LNCAP (cell line): ENCODE data around the gene KIF1A.
"Not testable (repeated sequence)": the region's sequence is repeated elsewhere in the genome, so short reads cannot be mapped to it uniquely, and the experiment has no call there.

Experiments used
- TF ChIP-seq, protein P1 (sequence below): fragments of 450-650 bp; IDR thresholded peaks from 2 replicates; pipeline ENCODE4 v1.5.1; 2017; ENCODE audit warnings: mild to moderate bottlenecking

Gene KIF1A

DNA sequence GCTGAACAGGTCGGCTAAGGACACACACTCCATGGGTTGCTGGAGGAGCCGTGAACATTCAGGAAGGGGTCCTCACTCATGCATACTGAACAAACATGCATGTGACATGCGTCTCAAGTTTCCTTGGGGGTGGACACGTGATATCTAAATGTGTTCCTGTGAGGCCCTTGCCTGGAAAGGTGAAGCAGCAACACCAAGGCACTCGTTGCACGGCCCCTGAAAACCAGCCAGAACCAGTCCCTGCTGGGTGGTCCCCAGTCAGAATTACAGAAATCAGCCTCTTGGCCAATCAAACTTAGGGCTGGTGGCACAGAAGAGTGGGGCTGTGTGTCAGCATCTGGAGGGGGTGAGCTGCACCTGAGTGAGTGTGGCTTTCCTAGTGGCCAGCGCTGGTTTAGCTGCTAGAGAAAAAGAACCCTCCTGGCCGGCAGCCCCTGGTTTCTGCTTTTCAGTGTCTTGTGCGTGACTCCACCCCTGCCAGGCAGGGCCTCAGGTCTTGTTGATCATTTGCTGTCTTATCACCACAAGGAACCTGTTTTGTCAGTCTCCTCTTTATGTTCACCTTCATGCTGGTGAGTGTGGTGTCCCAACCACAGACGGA lies 134.1 kb downstream of the KIF1A start:
- TF ChIP-seq, protein P1, sequence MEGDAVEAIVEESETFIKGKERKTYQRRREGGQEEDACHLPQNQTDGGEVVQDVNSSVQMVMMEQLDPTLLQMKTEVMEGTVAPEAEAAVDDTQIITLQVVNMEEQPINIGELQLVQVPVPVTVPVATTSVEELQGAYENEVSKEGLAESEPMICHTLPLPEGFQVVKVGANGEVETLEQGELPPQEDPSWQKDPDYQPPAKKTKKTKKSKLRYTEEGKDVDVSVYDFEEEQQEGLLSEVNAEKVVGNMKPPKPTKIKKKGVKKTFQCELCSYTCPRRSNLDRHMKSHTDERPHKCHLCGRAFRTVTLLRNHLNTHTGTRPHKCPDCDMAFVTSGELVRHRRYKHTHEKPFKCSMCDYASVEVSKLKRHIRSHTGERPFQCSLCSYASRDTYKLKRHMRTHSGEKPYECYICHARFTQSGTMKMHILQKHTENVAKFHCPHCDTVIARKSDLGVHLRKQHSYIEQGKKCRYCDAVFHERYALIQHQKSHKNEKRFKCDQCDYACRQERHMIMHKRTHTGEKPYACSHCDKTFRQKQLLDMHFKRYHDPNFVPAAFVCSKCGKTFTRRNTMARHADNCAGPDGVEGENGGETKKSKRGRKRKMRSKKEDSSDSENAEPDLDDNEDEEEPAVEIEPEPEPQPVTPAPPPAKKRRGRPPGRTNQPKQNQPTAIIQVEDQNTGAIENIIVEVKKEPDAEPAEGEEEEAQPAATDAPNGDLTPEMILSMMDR: no peak

DNA sequence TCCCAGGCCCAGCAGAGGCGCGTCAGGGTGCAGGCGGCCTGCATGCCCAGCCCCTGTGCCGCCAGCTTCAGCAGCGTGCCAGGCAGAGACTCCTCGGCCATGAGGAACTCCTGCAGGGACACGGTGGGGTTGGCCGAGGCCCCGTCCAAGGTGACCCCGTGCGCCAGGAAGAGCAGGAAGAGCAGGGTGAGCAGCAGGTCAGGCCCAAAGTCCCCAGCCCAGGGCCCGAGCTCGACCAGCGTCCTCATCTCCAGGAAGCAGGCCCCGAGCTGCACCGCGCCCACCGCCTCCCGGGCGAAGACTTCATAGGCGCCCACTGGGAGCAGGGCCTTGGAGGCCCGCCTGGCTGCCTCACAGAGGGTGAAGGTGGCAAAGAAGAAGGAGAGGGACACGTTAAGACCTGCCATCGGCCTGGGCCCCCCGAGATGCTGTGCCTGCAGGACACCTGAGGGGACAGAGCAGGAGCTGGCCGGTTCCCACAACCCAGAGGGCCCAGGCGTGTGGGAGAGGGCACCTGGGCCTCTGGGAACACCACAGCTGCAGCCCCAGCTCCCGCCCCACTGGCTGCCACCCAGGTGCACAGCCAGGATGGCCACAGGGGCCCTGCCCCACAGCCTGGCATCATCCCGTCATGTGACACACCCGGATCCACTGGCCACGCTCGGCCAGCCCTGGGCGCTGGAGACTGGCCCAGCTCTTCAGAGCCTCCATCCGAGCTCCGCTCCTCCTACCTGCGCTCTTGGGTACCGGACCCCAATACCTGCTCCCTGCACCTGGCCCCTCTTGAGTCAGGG lies 137.4 kb downstream of the KIF1A start, which contains the start of gene AQP12B:
AQP12B (minus strand) TSS at position 455 of the 794 bp plus-strand sequence; CDS start at position 407, 48 bp downstream.
- TF ChIP-seq, protein P1: not testable (repeated sequence)

DNA sequence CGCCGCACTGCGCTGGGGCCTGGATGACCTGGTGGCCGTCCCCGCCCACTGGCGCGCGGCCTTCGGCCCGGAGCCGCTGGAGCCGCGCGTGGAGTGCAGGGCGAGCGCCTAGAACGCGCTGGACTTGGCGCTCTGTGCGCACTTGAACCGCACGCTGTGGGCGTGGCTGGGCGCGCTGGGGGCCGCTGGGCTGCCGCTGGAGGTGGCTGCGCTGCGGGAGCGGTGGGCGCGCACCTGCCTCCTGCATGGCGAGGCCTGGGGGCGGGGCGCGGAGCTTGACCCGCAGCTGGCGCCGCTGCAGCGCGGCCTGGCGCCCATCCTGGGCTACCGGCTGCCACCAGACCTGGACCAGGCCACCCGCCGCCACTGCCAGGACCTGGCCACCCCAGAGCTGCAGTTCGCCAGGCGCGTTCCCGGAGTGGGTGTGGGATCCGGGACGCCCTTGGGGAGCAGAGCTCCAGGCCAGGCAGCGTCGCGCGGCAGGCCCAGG lies 147.3 kb downstream of the KIF1A start:
- TF ChIP-seq, protein P1: no peak

DNA sequence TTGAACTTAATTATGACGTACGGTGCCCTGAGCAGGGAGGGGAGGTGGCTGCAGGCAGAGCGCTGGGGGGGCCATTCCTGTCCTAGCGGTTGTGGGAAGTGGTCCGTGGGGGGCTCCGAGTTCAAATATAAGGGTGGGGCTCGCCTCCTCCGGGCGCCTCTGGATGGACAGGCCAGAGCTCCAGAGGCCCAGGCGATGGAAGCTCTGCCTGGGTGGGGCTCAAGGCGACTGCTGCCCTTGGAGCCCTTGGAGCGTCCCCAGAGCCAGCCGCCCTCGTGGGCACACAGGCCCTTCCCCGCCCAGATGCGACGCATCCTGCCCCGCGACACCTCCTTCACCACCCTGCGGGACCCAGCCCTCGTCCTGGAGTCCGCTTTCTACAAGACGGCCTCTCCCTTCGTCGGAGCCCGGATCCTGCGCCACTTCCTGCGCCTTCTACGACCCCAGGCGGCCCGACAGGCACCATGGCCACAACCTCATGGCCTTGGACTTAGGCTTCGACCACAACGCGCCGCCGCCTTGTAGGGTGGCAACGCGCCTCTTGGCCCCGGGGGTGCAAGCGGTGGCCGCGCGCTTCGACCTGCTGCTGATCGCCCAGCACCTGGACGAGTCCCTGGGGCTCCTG lies 147.8 kb downstream of the KIF1A start:
- TF ChIP-seq, protein P1: no peak

DNA sequence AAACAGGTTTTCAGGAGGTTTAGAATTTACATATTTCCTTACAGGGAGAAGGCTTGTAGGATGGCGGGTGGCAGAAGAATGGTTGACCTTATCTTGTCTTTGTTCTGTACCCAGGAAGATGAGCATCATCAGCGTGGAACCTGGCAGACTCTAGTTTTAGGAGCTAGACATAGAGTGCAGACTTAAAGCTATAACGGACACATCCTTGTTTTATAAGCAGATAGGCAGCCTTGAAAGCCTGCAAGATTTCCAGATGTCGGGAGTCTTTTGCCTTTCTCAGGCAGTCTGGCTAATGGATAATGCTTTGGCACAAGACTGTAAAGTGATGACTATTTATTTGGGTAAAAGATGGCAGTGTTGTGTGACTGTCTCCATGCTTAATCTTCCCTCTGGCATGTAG lies 149.1 kb downstream of the KIF1A start:
- TF ChIP-seq, protein P1: no peak

DNA sequence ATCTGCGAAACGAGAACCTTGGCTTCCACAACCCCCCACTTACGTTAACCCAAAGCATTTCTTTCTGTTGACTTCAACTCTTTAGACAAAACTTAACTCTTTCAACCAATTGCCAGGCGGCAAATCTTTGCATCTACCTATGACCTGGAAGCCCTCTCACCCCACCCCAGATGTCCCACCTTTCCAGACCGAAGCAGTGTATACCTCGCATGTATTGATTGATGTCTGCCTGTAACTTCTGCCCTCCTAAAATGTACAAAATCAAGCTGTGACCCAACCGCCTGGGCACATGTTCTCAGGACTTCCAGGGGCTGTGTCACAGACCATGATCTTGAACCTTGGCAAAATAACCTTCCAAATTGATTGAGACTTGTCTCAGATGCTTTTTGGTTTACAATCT lies 149.6 kb downstream of the KIF1A start:
- TF ChIP-seq, protein P1: no peak

DNA sequence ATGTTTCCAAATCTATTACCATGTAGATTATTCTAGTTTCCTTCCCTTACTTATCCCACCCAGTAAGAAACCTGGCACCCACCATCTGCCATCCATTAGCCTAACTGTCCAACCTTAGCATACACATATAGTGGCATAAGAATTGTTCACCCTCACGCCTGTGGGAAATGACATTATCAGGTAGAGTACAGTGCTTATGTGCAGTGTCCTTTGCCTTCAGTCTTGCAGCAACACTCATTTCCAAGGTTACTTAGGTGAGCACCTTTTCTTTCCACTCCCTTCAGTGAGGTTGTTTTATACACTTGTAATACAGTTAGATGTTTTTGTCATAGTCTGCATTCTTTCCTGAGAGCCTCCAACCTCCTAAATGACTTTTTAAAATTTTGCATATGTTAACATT lies 155.4 kb downstream of the KIF1A start:
- TF ChIP-seq, protein P1: no peak
